ENCODE data around the gene SLC18B1.

Gene SLC18B1

DNA sequence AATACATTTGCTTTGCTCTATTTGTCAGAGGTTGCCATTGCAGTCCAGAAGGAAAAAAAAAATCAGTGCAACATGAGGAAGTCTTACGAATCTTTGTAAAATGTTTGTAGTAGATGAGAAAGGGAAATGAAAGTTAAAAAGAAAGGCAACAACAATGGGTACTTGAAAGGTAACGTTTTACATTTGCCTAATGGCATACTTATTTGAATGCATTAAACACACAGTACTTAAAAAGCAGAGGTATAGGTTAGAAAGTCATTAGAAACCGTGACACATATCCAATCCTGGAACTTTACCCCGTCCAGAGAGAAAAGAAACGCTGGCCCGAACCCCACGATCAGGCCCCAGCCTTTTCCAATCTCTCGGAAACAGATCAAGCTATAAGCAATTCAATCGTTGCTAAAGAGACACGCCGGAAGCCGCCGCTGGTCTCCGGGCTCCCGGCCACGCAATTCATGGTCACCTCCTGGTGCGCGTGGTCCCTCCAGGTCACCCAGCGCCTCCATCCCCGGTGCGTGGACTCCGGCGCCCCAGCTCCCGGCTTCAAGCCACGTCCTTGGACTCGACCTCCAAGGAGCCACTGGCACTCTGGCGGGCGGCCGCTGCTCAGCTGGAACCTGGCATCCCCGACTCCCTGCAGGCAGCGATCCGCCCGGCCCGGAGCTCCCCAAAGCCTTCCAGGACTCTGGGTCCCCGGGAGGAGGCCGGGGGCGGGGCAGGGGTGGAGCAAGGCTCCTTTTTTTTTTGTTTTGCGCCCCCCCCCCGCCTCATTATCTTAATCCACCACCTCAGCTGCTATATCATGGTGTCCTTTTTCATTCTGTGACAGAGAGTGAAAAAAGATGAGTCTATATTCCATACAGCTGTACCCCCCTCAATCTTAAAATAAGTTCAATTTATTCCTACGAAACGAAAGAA is at the start of gene SLC18B1:
SLC18B1 (minus strand) TSS at position 687 of the 918 bp plus-strand sequence; CDS start at position 506, 181 bp downstream.
- DNase-seq: no peak

DNA sequence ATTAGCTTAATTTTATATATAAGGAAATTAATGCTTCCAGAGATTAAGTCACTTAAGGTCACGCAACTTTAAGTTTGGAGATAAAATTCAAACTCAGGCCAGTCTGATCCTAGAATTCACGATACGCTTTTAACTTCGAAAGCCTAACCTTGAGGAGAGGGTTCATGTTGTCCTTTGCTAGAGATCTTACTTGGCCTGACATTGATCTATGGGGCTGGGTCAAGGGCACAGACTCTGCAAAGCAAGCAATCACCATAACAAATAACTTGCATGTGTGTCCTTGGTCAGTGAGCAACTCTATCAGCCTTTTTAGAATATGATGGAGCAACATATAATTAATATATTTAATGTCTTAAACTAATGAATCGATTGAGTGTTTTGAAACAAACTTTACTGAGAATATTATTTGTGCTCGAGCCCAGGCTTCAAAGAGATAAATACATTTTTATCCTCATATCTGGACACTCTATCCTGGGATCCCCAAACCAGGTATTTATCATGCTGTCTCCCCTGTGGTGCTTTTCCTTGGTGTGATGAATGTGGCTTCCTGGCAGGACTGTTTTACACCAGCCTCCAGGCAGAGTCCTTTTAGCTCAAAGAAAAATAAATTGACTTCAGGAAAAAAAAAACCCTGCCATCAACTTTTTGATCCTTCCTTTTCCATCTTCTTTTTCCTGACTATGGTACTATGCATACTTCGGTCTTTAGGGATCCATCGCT is 45.0 kb upstream of the SLC18B1 start:
- DNase-seq: no peak

DNA sequence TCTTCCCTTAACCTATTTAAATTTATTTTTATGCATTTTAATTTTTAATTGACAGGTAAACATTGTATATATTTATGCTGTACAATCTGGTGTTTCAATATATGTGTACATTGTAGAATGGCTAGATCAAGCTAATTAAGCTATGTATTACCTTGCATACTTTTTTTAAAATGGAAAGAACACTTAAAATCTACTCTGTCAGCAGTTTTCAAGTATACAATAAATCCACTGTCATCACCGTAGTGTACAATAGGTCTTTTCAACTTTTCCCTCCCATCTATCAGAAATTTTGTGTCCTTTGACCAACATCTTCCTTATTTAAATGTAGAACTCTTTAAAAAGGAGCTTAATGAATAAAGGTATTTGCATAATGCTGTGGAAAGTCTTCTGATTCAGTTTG is 43.5 kb upstream of the SLC18B1 start:
- no peak for DNase-seq

DNA sequence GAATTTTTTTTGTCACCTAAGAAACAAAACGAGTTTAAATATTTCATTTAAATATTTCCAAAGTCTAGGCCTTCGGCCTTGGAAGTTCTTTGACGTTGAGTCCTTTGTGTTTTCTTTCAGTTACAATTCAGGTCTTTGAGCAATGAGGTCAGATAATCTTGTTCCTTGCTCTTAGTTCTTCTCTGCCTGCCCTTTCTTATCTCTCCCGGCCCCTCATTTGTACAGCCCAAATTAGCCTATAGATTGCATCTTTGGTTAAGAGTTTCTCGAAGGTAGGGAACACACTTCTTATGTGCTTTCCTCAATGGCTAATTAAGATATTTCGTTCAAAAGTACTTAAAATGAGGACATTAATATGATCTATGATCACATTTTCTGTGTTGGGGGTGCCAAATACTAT is 34.5 kb upstream of the SLC18B1 start:
- no peak for DNase-seq

DNA sequence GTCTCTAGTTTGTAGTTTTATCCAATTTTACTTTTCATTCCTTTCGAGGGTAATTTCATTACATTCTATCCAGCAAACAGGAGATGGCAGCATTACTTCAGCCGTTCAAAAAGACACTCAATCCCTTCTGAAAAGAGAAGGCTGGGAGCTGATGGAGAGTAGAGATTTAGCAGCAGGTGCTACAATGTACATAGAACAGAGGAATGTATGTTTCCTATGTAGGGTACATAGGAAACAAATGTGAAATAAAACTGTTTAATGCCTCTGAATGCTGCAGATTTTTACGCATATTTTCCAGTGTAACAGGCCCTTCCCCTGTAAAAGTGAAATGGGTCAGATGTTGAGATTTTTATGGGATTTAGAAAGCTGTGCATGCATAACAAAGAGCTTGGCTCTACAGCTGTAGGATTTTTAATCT is 31.9 kb upstream of the SLC18B1 start:
- no peak for DNase-seq

DNA sequence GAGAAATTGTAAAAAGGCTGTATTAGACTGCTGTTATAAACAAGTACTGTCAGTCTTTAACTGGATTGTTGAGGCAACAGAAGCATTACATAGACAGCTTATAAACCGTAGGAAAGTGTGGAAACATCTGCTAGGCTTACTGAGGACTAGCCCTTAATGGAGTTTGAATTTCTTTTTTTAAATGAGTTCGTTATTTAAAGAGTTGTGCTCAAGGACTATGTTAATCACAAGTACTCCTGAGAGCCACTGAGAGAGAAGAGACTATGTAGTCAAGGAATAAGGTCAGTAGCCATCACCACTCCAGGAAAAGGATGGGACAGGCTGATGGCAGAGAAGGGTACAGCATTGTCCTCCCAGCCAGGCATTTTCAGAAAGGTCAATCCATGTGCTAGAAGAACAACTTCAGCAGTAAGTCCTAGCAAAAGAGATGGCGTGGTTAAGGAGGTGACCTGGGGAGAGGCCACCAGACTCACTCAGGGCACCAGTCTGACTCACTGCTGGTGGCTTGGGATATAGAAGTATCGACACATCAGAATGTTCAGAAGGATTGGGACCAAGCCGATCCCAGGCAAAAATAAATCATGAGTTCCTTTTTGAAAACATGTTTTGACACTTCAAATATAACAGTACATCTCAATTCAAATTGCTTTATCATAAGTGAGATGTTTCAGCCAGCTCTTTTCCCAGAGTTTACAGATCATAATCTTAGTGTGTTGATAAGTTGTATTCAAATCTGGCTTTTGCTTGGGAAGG is 22.4 kb upstream of the SLC18B1 start:
- DNase-seq: no peak

DNA sequence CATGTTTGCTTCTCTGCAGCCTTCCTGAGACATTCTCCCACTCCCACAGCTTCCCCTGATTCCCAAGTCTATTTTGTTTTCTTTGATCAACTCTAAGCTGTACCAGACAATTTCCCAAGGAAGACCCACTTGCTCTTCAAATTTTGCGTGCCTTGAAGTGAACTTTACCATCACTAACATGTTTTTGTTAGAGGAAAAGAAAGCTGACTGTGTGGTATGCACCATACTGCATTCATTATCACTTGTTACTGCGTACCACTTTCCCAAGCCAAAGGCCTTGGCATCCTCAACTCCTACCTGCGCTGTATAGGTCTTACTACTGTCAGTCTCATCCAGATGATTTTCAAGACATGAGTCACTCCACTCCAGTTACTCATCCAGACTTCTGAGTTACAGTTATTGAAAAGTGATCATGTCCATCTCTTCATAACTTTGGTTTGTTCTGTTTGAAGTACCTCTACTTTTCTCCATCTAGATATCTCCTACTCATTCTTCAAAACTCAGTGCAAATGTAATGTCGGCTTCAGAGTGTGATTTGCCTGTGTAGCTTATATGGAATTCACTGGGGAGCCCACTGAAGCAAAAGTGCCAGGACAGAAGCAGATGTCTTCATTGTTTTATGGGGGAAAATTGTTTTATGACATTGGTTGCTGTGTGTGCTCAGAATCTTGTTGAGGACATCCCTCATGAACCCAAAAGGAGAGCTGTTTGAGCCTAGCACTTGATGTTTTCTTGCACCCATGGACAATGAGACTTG is 21.1 kb upstream of the SLC18B1 start:
- DNase-seq: no peak

DNA sequence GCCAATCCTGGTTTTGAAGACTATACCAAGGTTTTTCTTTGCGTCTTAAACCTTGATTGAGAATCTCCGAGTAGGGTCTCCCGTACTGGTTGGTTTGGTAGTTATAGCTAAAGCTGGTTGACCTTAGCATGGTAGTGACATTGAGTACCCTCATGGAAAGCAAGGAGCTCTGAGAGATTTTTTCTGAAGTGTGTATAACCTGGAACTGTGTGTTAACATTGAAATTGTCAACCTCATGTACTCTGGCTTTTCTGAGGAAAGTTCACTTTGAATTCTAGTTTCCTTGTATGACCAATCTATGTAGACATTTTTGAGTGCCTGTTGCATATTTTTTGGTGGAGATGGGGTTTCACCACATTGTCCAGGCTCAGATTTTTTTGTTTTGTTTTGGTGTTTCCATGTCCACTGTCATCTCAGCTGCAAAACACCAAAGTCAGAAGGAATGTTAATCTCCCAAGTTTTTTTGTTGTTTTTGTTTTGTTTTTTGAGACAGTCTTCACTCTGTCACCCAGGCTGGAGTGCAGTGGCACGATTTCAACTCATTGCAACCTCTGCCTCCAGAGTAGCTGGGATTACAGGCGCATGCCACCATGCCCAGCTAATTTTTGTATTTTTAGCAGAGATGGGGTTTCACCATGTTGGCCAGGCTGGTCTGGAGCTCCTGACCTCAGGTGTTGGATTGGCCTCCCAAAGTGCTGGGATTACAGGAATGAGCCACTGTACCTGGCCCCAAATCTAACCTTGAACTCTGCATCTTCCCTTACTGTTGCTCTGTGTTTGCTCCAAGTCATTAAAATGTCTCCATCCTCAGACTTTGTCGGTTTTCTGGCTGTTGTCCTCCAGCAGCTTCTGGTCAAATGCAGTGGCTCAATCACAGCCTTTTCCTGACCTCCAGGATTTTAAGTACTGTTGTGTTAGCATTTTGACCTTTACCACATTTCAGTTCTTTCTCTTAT is 20.2 kb upstream of the SLC18B1 start:
- DNase-seq: no peak

DNA sequence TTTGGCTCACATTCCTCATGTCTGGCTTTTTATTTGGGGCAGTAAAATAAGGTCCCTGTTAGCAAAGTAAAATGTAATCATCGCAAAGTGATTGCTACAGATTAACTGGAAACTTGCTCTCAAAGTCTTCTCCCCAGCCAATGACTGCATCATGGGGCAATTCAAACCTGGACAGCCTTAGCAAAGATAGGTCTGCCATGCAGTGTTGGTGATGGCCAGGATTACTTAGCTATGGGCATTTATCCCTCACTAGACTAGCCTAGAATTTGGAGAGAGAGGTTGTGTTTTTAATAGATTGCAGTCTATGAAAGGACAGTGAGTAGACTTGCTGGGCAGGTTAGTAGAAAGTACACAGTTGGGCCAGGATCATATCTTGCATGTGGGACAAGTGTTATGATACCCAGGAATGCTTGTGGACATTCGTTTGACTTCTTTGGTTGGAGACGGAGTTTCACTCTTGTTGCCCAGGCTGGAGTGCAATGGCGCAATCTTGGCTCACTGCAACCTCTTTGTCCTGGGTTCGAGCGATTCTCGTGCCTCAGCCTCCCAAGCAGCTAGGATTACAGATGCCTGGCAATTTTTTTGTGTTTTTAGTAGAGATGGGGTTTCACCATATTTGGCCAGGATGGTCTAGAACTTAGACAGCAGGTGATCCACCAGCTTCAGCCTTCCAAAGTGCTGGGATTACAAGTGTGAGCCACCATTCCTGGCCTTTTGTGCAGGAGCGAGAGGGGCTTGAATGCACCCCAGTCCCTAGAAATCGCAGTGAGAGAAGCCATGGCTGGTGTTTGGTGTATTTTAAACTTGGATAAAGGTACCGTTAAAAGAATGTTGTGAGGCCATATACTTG is 19.3 kb upstream of the SLC18B1 start:
- no peak for DNase-seq

DNA sequence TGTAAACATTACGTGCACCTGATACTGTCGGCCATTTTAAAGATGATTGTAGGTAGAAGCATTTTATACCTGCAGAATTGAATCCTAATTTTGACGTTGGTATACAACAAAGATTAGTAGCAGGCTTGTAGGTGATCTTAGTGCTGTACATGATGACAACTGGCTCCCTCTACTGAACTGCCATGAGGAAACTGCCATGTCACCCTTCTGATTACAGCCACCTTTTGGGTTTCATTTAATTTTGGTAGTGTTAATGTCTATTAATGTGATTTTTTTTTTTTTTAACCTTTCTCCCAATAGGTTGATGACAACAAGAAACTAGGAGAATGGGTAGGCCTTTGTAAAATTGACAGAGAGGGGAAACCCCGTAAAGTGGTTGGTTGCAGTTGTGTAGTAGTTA is 18.2 kb upstream of the SLC18B1 start:
- DNase-seq: no peak

DNA sequence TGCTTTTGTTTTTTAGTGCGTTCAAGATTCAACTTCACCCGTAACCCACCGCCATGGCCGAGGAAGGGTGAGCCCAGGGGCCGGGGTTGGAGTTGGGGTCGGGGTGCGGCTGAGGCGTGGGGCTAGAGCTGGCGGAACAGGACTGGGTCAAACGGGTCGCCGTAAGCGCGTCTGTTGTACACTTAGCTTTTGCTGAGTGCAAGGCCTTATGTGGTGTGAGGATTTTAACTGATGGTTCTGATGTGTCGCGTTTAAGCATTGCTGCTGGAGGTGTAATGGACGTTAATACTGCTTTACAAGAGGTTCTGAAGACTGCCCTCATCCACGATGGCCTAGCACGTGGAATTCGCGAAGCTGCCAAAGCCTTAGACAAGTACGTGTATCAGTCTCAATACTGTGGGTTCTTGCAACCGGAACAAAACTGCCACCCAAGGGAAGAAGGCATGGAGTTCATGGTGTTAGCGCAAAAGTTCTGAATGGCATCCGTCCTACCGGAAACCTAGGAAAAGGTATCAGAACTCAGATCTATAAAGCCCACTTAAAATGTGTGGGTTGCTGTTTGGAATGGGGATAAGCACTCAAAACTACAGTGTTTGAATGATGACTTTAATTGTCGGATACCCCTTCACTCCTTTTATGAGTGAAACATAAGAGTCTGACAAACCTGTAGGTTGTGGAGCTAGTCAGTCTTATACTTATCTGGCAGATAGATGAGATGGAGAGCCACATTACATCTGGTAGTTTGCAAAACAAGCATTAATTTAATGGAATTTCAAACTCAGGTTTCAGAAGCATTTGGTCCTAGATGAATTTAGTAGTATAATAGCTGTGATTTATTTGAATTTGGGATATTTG is 16.5 kb upstream of the SLC18B1 start:
- DNase-seq: no peak

DNA sequence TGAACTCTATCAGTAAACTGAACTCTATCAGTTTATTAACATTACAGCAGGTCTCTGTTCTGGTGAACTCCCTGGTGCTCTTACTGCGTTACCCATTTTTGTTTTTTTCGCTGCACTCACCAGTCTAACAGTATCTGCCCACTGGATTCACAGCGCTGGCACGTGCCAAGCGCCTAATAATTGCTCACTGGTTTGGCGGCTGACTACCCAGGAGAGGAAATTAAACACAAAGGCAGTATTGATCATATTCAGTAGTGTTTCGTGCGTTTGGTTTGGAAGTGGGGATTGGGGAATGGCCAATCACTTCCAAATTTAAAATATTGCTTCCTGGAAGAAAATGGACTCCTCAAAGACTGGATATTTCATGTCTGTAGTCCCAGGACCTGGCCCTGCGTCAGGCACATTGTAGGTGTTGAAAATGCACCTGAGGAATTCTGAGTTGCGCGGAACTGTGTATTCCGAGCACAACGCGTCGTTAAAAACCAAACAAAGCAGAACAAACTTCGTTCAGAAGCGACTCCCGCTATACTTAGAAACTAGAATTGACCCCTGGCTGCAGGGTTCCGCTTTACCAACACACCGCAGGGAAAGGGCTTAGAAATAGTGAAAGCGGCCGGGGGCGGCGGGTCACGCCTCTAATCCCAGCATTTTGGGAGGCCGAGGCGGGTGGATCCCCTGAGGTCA is 14.9 kb upstream of the SLC18B1 start:
- no peak for DNase-seq

DNA sequence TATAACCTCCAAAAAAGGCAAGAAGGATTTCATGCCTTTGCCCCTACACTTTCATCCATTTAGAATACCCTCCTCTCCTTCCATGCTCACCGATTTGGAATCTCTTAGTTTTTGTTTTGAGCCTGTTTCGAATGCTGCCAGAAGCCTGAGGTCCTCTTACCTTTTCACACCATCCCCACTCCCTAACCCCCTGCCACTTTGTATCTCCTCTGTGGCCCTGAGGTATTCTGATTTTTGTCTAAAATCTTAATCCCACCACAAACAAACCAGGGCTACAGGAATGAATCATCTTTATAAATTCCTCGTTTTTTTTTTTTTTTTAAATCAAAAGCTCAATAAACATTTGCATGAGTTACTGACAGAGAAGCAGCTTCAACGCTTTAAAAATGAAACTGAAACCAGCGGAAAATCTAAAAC is 14.3 kb upstream of the SLC18B1 start:
- DNase-seq: no peak

DNA sequence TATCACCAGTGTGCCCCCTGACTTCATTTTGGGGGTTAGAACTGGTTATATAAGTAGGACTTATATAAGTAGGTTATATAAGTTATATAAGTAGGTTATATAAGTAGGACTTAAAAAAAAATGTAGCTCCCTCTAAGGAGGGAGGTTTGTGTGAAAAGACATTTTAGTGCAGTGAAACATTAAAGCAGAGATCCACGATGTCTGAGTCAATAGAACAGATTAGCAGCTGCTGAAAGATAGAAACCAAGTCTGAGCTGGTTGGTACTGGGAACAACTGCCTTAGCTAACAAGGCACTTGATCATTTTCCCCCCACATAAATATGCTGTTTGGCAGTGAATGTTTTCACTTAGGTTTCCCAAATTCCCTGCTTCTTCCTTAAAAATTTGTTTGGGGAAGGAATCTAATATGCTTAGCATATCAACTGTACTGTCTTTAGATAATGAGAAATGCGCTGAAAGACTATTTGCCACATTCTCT is 13.9 kb upstream of the SLC18B1 start:
- peak; percentile 22 for DNase-seq

DNA sequence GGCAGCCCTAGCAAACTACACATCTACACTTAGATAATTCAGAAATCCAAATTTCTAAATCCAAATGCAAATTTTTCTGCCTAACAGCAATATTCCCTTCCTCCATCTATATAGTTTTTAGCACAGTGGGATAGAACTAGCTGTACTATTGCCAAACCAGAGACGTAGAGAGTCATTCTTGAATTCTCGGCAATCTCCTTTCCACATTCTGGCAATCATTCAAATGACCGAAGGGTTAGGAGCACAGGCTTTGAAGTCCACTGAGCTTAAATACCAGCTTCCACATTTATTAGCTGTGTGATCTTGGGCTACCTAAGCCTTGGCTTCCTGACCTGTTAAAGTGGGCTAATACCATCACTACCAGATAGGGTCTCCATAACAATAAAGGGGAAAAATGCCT is 12.8 kb upstream of the SLC18B1 start:
- no peak for DNase-seq

DNA sequence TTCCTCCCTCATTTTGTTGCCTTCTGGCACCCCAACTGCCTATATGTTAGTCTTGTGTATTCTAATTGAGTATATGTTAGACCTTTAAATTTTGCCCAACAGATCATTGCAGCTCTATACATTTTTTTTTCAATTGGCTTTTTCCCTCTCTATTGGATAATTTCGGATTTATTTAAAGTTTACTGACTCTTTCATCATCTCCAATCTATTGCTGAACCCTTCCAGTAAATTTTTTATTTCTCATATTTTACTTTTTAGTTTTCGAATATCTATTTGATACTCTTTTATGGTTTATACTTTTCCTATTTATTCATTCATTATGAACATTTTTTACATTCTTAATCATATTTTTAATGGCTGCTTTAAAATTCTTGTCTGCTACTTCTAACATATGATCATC is 7.1 kb upstream of the SLC18B1 start:
- no peak for DNase-seq

DNA sequence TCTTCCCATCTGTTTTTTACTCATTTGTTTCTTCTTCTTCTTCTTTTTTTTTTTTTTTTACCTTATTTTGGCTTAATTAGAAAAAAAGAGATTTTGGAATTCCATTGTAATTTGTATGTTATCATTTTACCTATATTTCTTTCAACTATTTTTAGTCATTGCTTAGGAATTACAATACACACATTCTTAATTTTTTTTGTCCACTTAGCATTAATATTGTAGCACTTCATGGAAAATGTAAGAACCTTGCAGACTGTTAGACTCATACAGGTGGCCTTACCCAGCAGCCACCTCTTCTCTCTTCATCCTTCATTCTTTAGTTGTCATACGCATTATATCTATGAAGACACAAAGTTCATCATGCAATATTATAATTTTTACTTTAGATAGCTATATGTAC is 5.8 kb upstream of the SLC18B1 start:
- no peak for DNase-seq

DNA sequence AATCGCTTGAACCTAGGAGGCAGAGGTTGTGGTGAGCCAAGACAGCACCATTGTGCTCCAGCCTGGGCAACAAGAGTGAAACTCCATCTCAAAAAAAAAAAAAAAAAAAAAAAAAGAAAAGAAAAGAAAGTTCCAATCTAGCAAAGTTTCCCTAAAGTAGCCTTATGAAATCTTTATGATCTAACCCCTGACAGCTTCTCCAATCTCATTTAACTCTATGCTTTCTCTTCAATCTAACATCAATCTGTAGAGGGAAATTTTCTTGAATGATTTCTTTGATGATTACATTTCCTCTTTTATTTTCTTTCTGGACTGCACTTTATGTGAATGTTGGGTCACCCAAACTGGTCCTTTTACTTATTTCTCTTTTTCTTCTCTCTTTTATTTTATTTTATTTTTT is 2.2 kb upstream of the SLC18B1 start:
- no peak for DNase-seq
